MCF 10A (cell line): ENCODE results near the gene NUP62. TPM values are rescaled to one million over a fixed set of nuclear protein-coding genes. Genes with fewer than 3 reads are reported as not detected.
"Not testable (repeated sequence)": the region's sequence is repeated elsewhere in the genome, so short reads cannot be mapped to it uniquely, and the experiment has no call there.

ENCODE experiments used
- BruUV-seq: library from RNA; stranded (reverse); fragments of 400-500 nt; replicated peaks from 2 replicates; lab custom pipeline; 2021; lab: Mats Ljungman, UMichigan
- CTCF ChIA-PET: fragments of 300-600 bp; sonication (Branson Sonifier 250); formaldehyde crosslinking; extraction: SDS; loops from one replicate; lab custom pipeline; 2021; ENCODE audit warnings: antibody characterized with exemption, inconsistent platforms; lab: Yijun Ruan, JAX
- POLR2A ChIA-PET: fragments of 300-600, 350-650 bp; sonication (Branson Sonifier 250); formaldehyde crosslinking; extraction: SDS; loops from one replicate; lab custom pipeline; 2020; ENCODE audit warnings: antibody characterized with exemption, inconsistent platforms; lab: Yijun Ruan, JAX
- DNase-seq: peaks from one replicate; pipeline ENCODE4 v3.0.0-alpha.2; 2018; ENCODE audit not compliant: unreplicated experiment
- H3K27ac Mint-ChIP-seq: one replicate; pipeline ENCODE4 v1.8.0; 2022; ENCODE audit warnings: mild to moderate bottlenecking, low read depth, mixed read lengths; ENCODE audit not compliant: unreplicated experiment
- H3K27me3 Mint-ChIP-seq: one replicate; pipeline ENCODE4 v1.8.0; 2022; ENCODE audit warnings: mixed read lengths; ENCODE audit not compliant: insufficient read depth, unreplicated experiment
- H3K36me3 Mint-ChIP-seq: one replicate; pipeline ENCODE4 v1.8.0; 2022; ENCODE audit warnings: mild to moderate bottlenecking, moderate library complexity, mixed read lengths; ENCODE audit not compliant: insufficient read depth, unreplicated experiment
- H3K4me1 Mint-ChIP-seq: one replicate; pipeline ENCODE4 v1.8.0; 2022; ENCODE audit warnings: mixed read lengths; ENCODE audit not compliant: insufficient read depth, unreplicated experiment
- H3K4me3 Mint-ChIP-seq: one replicate; pipeline ENCODE4 v1.8.0; 2022; ENCODE audit warnings: mild to moderate bottlenecking, moderate library complexity, mixed read lengths; ENCODE audit not compliant: unreplicated experiment
- H3K9me3 Mint-ChIP-seq: one replicate; pipeline ENCODE4 v1.8.0; 2022; ENCODE audit warnings: mixed read lengths; ENCODE audit not compliant: unreplicated experiment
- CTCF ChIP-seq: fragments of 200-600 bp; IDR thresholded peaks from one replicate; pipeline ENCODE4 v1.8.0; 2022; ENCODE audit warnings: antibody characterized with exemption, mild to moderate bottlenecking; ENCODE audit not compliant: unreplicated experiment
- intact Hi-C: fragments of 100-400 bp; cut with micrococcal nuclease; formaldehyde crosslinking; loops from 2 replicates; pipeline ENCODE4 v1.14.1; 2022
- total RNA-seq: library from RNA; stranded (reverse); gene quantifications from 2 replicates; pipeline ENCODE4 v1.2.3, GENCODE V29; 2022

The NUP62 gene
- total RNA-seq, 1 experiment from 2014 or later: 44.9 TPM

- ChIA-PET POLR2A (no interaction called here), CTCF (no interaction called here)
- intact Hi-C loops: no loop called here
- BruUV-seq: no TSS peak
- Mint-ChIP-seq H3K36me3 (no peaks in the 10 kb centered on the region), H3K9me3 (no peaks in the 10 kb centered on the region), H3K4me1 (no peaks in the 10 kb centered on the region), H3K27me3 (no peaks in the 10 kb centered on the region), H3K4me3 (no peak overlapping the region), H3K27ac (no peak overlapping the region)
- no peak for TF ChIP-seq CTCF
- DNase-seq: no peak
Observed at GRCh38 chr19:49972841-49973240, 43.5 kb upstream of the NUP62 start.

GRCh38 chr19:49971991-49972411, 42.7 kb upstream of the NUP62 start:
- ChIA-PET POLR2A (no interaction called here), CTCF (no interaction called here)
- Mint-ChIP-seq H3K27me3 (no peaks in the 10 kb centered on the region), H3K4me3 (no peak overlapping the region), H3K9me3 (no peaks in the 10 kb centered on the region), H3K27ac (no peak overlapping the region), H3K36me3 (no peaks in the 10 kb centered on the region), H3K4me1 (no peaks in the 10 kb centered on the region)
- no peak for DNase-seq
- no TSS peak for BruUV-seq
- TF ChIP-seq CTCF: no peak
- intact Hi-C loops: no loop called here

- DNase-seq: not testable (repeated sequence)
Observed at GRCh38 chr19:49969355-49969754, 40.1 kb upstream of the NUP62 start.

GRCh38 chr19:49968279-49968922, 39.1 kb upstream of the NUP62 start:
- no peak for DNase-seq
- intact Hi-C loops: no loop called here
- ChIA-PET POLR2A (interaction anchor here (0.8 kb wide), 1 partner anchor 181 kb away, joined by 3 read pairs; no protein-coding TSS in a partner anchor), CTCF (interaction anchor here (1.1 kb wide), 1 partner anchor 12 kb away, joined by 7 read pairs; no protein-coding TSS in a partner anchor)
- Mint-ChIP-seq H3K9me3 (no peaks in the 10 kb centered on the region), H3K4me1 (no peaks in the 10 kb centered on the region), H3K27me3 (no peaks in the 10 kb centered on the region), H3K36me3 (no peaks in the 10 kb centered on the region), H3K27ac (no peak overlapping the region), H3K4me3 (no peak overlapping the region)
- TF ChIP-seq CTCF: no peak
- no TSS peak for BruUV-seq

More at GRCh38 chr19:49969355-49969754, 40.1 kb upstream of the NUP62 start:
- H3K4me1 Mint-ChIP-seq, BruUV-seq, POLR2A ChIA-PET, CTCF ChIA-PET, H3K27me3 Mint-ChIP-seq, H3K9me3 Mint-ChIP-seq, H3K27ac Mint-ChIP-seq, H3K36me3 Mint-ChIP-seq, H3K4me3 Mint-ChIP-seq, intact Hi-C loops: not testable (repeated sequence)

GRCh38 chr19:49960980-49961379, 31.7 kb upstream of the NUP62 start, which contains the start of gene SIGLEC11:
TSS of gene SIGLEC11 (minus strand) at chr19:49961172. CDS start at chr19:49961081, 91 bp downstream.
- H3K27ac Mint-ChIP-seq, H3K36me3 Mint-ChIP-seq, BruUV-seq, H3K4me3 Mint-ChIP-seq, POLR2A ChIA-PET, intact Hi-C loops, H3K4me1 Mint-ChIP-seq, DNase-seq, H3K27me3 Mint-ChIP-seq, H3K9me3 Mint-ChIP-seq: not testable (repeated sequence)
- CTCF ChIA-PET: interaction anchor here (0.7 kb wide), 1 partner anchor 9 kb away, joined by 3 read pairs; no protein-coding TSS in a partner anchor

GRCh38 chr19:49959892-49960291, 30.6 kb upstream of the NUP62 start:
- DNase-seq, H3K27ac Mint-ChIP-seq, POLR2A ChIA-PET, H3K27me3 Mint-ChIP-seq, H3K9me3 Mint-ChIP-seq, CTCF ChIA-PET, H3K4me1 Mint-ChIP-seq, intact Hi-C loops, H3K36me3 Mint-ChIP-seq, H3K4me3 Mint-ChIP-seq, BruUV-seq: not testable (repeated sequence)

- BruUV-seq, H3K36me3 Mint-ChIP-seq, H3K27ac Mint-ChIP-seq, DNase-seq, H3K4me1 Mint-ChIP-seq, intact Hi-C loops, POLR2A ChIA-PET, H3K4me3 Mint-ChIP-seq, H3K9me3 Mint-ChIP-seq: not testable (repeated sequence)
- peaks cover 18% of the 10 kb centered on the region for H3K27me3 Mint-ChIP-seq
- CTCF ChIA-PET: interaction anchor here (0.9 kb wide), 1 partner anchor 24 kb away, joined by 4 read pairs; no protein-coding TSS in a partner anchor
Observed at GRCh38 chr19:49958596-49958995, 29.3 kb upstream of the NUP62 start.
